ENCODE results near the gene RNF144A.

RNF144A gene

DNA sequence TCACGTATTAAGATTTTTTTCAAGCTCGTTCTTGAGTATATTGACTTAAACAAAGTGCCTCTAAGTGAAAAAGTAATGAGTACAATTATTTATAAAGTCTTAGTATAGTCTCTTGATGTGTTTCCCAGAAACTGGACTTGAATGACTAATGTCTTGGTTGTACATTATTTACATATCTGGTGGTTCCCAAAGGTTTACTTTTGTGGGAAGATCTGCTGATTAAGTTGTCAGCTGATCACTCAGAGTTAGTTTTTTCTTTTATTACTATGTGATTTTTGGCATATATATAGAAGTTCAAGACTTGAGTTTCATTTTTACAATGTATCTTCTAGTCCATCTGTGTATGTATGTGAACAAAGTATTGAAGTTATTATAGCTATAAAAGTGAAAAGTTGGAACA lies 29.5 kb downstream of the RNF144A start:
- Histone ChIP-seq H3K4me3 (ENCODE audit: low read depth, low read length) (no peak overlapping the region), H4K12ac (ENCODE audit: low read depth, low read length) (no peak overlapping the region), H3K9ac (ENCODE audit: low read length) (no peak overlapping the region), H3K27ac (ENCODE audit: low read depth, low read length) (no peak overlapping the region), H3K27me3 (ENCODE audit: insufficient read depth, low read length) (no peaks in the 10 kb centered on the region), H3K4ac (ENCODE audit: low read depth, low read length) (no peak overlapping the region), H2AFZ (ENCODE audit: insufficient read depth, low read length, poor library complexity) (no peak overlapping the region), H3K36me3 (ENCODE audit: control insufficient read depth in 1 of 2, insufficient read depth in 2 of 2, low read length in 2 of 2) (peaks cover 2 to 8% of the 10 kb centered on the region in 2 experiments), H3K79me2 (ENCODE audit: control insufficient read depth, insufficient read depth, low read length, poor library complexity) (no peaks in the 10 kb centered on the region), H4K8ac (ENCODE audit: low read depth, low read length) (no peak overlapping the region), H2AK5ac (ENCODE audit: low read length) (no peak overlapping the region), H3K4me2 (ENCODE audit: low read length) (no peak overlapping the region), H3K14ac (ENCODE audit: low read length) (no peak overlapping the region), H2BK12ac (ENCODE audit: low read length) (no peak overlapping the region), H3K79me1 (ENCODE audit: low read length) (no peaks in the 10 kb centered on the region), H2BK120ac (ENCODE audit: insufficient read depth, low read length, poor library complexity) (no peak overlapping the region), H3K23ac (ENCODE audit: low read length) (no peak overlapping the region), H3K9me3 (ENCODE audit: insufficient read depth, low read depth, low read length) (no peaks in the 10 kb centered on the region), H4K91ac (ENCODE audit: low read depth, low read length) (no peak overlapping the region), H3K18ac (ENCODE audit: low read length) (no peak overlapping the region), H3K4me1 (ENCODE audit: control insufficient read depth in 1 of 2, insufficient read depth in 2 of 2, low read length in 2 of 2) (no peaks in the 10 kb centered on the region), H2BK5ac (ENCODE audit: low read depth, low read length, poor library complexity) (no peak overlapping the region)
- no CpG with 5 or more reads among the region's 2 CpGs for WGBS (ENCODE audit: extremely low coverage, insufficient coverage, insufficient read length)
- no peak for DNase-seq

GRCh38 chr2:6947929-6948676 lies 30.9 kb downstream of the RNF144A start:
- Histone ChIP-seq H3K36me3 (ENCODE audit: control insufficient read depth in 1 of 2, insufficient read depth in 2 of 2, low read length in 2 of 2) (peaks cover 2% of the 10 kb centered on the region in 2 experiments), H2BK5ac (ENCODE audit: low read depth, low read length, poor library complexity) (no peak overlapping the region), H3K9ac (ENCODE audit: low read length) (no peak overlapping the region), H3K23ac (ENCODE audit: low read length) (no peak overlapping the region), H3K9me3 (ENCODE audit: insufficient read depth, low read depth, low read length) (no peaks in the 10 kb centered on the region), H2AFZ (ENCODE audit: insufficient read depth, low read length, poor library complexity) (no peak overlapping the region), H3K4me2 (ENCODE audit: low read length) (no peak overlapping the region), H3K27ac (ENCODE audit: low read depth, low read length) (no peak overlapping the region), H2BK12ac (ENCODE audit: low read length) (no peak overlapping the region), H3K4me1 (ENCODE audit: control insufficient read depth in 1 of 2, insufficient read depth in 2 of 2, low read length in 2 of 2) (no peaks in the 10 kb centered on the region), H3K4me3 (ENCODE audit: low read depth, low read length) (no peak overlapping the region), H4K8ac (ENCODE audit: low read depth, low read length) (no peak overlapping the region), H3K27me3 (ENCODE audit: insufficient read depth, low read length) (no peaks in the 10 kb centered on the region), H3K4ac (ENCODE audit: low read depth, low read length) (no peak overlapping the region), H3K18ac (ENCODE audit: low read length) (no peak overlapping the region), H4K91ac (ENCODE audit: low read depth, low read length) (no peak overlapping the region), H3K79me2 (ENCODE audit: control insufficient read depth, insufficient read depth, low read length, poor library complexity) (no peaks in the 10 kb centered on the region), H2AK5ac (ENCODE audit: low read length) (no peak overlapping the region), H3K79me1 (ENCODE audit: low read length) (no peaks in the 10 kb centered on the region), H4K12ac (ENCODE audit: low read depth, low read length) (no peak overlapping the region), H3K14ac (ENCODE audit: low read length) (no peak overlapping the region), H2BK120ac (ENCODE audit: insufficient read depth, low read length, poor library complexity) (no peak overlapping the region)
- DNase-seq = no peak
- WGBS (ENCODE audit: extremely low coverage, insufficient coverage, insufficient read length) = no CpG with 5 or more reads among the region's 6 CpGs

DNA sequence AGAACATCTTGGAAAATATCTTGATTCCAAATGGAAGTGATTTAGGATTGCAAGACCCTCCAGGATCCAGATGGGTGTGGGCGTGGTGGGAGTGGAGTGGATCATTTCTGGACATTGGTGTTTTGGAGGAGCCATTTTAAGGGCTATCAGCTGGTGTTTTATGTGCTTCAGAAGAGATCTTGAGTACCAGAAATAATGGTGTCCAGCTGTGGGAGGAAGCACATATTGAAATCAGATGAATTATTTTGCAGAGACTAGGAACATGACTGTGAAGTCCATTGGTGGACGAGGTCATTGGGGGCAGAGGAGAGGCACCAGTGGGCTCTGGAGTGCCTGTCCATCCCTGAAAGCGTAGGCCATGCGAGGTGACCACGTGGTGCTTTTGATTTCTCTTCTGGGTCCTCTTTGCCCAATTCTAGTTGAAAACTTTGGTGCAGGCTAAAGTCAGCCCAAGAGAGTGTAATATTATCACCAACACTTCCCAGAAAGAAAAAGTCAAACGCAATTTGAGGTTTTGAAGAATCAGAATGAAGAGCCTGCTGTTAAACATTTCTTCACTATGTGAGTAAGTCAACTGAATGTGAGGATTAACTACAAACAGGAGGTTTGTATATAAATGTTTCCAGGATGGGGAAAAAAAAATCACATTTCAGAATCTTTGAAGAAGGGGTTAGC lies 31.6 kb downstream of the RNF144A start:
- no peak for DNase-seq
- no peak overlapping the region for H4K8ac ChIP-seq (ENCODE audit: low read depth, low read length)
- H3K27ac ChIP-seq (ENCODE audit: low read depth, low read length) = no peak overlapping the region
- no CpG with 5 or more reads among the region's 6 CpGs for WGBS (ENCODE audit: extremely low coverage, insufficient coverage, insufficient read length)
- no peak overlapping the region for H2BK5ac ChIP-seq (ENCODE audit: low read depth, low read length, poor library complexity)
- no peak overlapping the region for H4K12ac ChIP-seq (ENCODE audit: low read depth, low read length)
- no peak overlapping the region for H3K4me2 ChIP-seq (ENCODE audit: low read length)
- no peak overlapping the region for H2BK120ac ChIP-seq (ENCODE audit: insufficient read depth, low read length, poor library complexity)
- H3K18ac ChIP-seq (ENCODE audit: low read length) = no peak overlapping the region
- peaks cover 0 to 2% of the 10 kb centered on the region in 2 experiments for H3K36me3 ChIP-seq (ENCODE audit: control insufficient read depth in 1 of 2, insufficient read depth in 2 of 2, low read length in 2 of 2)
- H2BK12ac ChIP-seq (ENCODE audit: low read length) = no peak overlapping the region
- H4K91ac ChIP-seq (ENCODE audit: low read depth, low read length) = no peak overlapping the region
- no peak overlapping the region for H3K4me3 ChIP-seq (ENCODE audit: low read depth, low read length)
- H3K9me3 ChIP-seq (ENCODE audit: insufficient read depth, low read depth, low read length) = no peaks in the 10 kb centered on the region
- no peak overlapping the region for H2AFZ ChIP-seq (ENCODE audit: insufficient read depth, low read length, poor library complexity)
- H3K9ac ChIP-seq (ENCODE audit: low read length) = no peak overlapping the region
- H3K23ac ChIP-seq (ENCODE audit: low read length) = no peak overlapping the region
- H3K27me3 ChIP-seq (ENCODE audit: insufficient read depth, low read length) = no peaks in the 10 kb centered on the region
- no peaks in the 10 kb centered on the region for H3K79me1 ChIP-seq (ENCODE audit: low read length)
- no peaks in the 10 kb centered on the region for H3K79me2 ChIP-seq (ENCODE audit: control insufficient read depth, insufficient read depth, low read length, poor library complexity)
- H2AK5ac ChIP-seq (ENCODE audit: low read length) = no peak overlapping the region
- no peak overlapping the region for H3K14ac ChIP-seq (ENCODE audit: low read length)
- H3K4ac ChIP-seq (ENCODE audit: low read depth, low read length) = no peak overlapping the region
- H3K4me1 ChIP-seq (ENCODE audit: control insufficient read depth in 1 of 2, insufficient read depth in 2 of 2, low read length in 2 of 2) = no peaks in the 10 kb centered on the region

DNA sequence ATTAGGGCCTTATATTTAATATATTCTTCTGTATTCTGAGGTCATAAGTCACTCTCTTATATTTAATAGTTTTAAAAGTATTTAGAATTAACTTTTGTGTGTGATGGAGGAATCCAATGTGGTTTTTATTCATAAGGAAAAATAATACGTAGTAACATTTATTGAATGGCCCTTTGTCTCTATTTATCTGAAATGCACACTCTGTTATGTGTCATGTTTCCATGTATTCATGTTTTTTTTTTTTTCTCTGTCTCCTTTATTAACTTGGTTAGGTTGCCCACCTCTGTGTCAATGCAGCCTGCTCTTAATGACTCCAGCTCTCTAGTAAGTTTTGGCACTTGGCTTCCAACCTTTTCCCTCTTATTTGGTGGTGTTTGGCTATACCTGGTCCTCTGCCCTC lies 33.8 kb downstream of the RNF144A start:
- H3K79me2 ChIP-seq (ENCODE audit: control insufficient read depth, insufficient read depth, low read length, poor library complexity) = no peaks in the 10 kb centered on the region
- no peak overlapping the region for H2AK5ac ChIP-seq (ENCODE audit: low read length)
- no peak overlapping the region for H4K8ac ChIP-seq (ENCODE audit: low read depth, low read length)
- H3K4me3 ChIP-seq (ENCODE audit: low read depth, low read length) = no peak overlapping the region
- H3K4me2 ChIP-seq (ENCODE audit: low read length) = no peak overlapping the region
- no peak for DNase-seq
- no peaks in the 10 kb centered on the region for H3K79me1 ChIP-seq (ENCODE audit: low read length)
- WGBS (ENCODE audit: extremely low coverage, insufficient coverage, insufficient read length) = no CpG with 5 or more reads among the region's 1 CpG
- peaks cover 0 to 2% of the 10 kb centered on the region in 2 experiments for H3K36me3 ChIP-seq (ENCODE audit: control insufficient read depth in 1 of 2, insufficient read depth in 2 of 2, low read length in 2 of 2)
- no peak overlapping the region for H3K27ac ChIP-seq (ENCODE audit: low read depth, low read length)
- no peak overlapping the region for H4K12ac ChIP-seq (ENCODE audit: low read depth, low read length)
- H3K9me3 ChIP-seq (ENCODE audit: insufficient read depth, low read depth, low read length) = no peaks in the 10 kb centered on the region
- no peak overlapping the region for H2AFZ ChIP-seq (ENCODE audit: insufficient read depth, low read length, poor library complexity)
- H3K9ac ChIP-seq (ENCODE audit: low read length) = no peak overlapping the region
- no peak overlapping the region for H4K91ac ChIP-seq (ENCODE audit: low read depth, low read length)
- no peak overlapping the region for H2BK120ac ChIP-seq (ENCODE audit: insufficient read depth, low read length, poor library complexity)
- H3K23ac ChIP-seq (ENCODE audit: low read length) = no peak overlapping the region
- no peak overlapping the region for H3K14ac ChIP-seq (ENCODE audit: low read length)
- H3K4ac ChIP-seq (ENCODE audit: low read depth, low read length) = no peak overlapping the region
- no peak overlapping the region for H2BK12ac ChIP-seq (ENCODE audit: low read length)
- H3K18ac ChIP-seq (ENCODE audit: low read length) = no peak overlapping the region
- H3K4me1 ChIP-seq (ENCODE audit: control insufficient read depth in 1 of 2, insufficient read depth in 2 of 2, low read length in 2 of 2) = no peaks in the 10 kb centered on the region
- H2BK5ac ChIP-seq (ENCODE audit: low read depth, low read length, poor library complexity) = no peak overlapping the region
- no peaks in the 10 kb centered on the region for H3K27me3 ChIP-seq (ENCODE audit: insufficient read depth, low read length)
